Suprapubic skin (tissue), 4 donors: ENCODE data around the gene POLR2J.
"Not testable (repeated sequence)": the region's sequence is repeated elsewhere in the genome, so short reads cannot be mapped to it uniquely, and the experiment has no call there.

Experiments used
- EP300 ChIP-seq: sonication (generic); formaldehyde crosslinking; IDR thresholded peaks from one replicate; pipeline ENCODE4 v1.6.1; 2017; ENCODE audit warnings: antibody characterized with exemption
- POLR2A ChIP-seq, 2 donors: fragments of 450-650 bp; IDR thresholded peaks; one replicate each; pipeline ENCODE4 v1.6.1; 2017; ENCODE audit warnings: antibody characterized with exemption in 2 of 2, mild to moderate bottlenecking in 2 of 2, moderate library complexity in 2 of 2
- POLR2AphosphoS5 ChIP-seq, 3 donors: sonication (generic); formaldehyde crosslinking; IDR thresholded peaks; one replicate each; pipeline ENCODE4 v1.6.1; 2017; ENCODE audit warnings: antibody characterized with exemption in 3 of 3
- TF ChIP-seq, protein P1 (sequence below), 2 donors: fragments of 200-600 bp in 1 of 2; fragments of 450-650 bp in 1 of 2; sonication (generic) in 1 of 2; IDR thresholded peaks; one replicate each; pipeline ENCODE4 v1.5.1; 2016 to 2019; ENCODE audit warnings: antibody characterized with exemption in 2 of 2, mild to moderate bottlenecking in 1 of 2, moderate library complexity in 1 of 2

DNA sequence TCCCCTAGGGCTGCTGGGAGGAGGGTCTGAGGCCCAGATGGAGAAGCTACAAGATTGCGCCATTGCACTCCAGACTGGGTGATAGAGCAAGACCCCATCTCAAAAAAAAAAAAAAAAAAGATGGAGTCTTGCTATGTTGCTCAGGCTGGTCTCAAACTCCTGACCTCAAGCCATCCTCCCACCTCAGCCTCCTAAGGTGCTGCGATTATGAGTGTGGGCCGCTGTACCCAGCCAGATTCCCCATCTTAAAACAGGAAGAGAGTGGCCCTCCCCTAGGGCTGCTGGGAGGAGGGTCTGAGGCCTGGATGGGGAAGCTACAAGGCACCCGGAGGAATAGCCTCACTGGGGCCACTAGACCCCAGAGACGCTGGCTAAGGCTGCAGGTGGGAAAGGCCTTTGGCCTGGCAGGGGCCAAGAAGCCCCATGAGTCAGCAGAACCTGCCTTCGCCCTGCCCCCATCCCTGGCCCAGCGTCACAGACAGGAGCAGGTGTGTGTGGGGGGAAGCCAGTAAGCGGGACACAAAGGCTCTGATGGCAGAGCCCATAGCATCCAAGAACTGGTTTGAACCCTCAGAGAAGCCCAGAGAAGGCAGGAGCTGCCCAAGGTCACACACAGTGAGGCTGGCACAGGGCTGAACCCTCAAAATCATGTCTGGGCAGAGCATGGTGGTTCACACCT, 28.8 kb upstream of the POLR2J start:
- TF ChIP-seq, protein P1, sequence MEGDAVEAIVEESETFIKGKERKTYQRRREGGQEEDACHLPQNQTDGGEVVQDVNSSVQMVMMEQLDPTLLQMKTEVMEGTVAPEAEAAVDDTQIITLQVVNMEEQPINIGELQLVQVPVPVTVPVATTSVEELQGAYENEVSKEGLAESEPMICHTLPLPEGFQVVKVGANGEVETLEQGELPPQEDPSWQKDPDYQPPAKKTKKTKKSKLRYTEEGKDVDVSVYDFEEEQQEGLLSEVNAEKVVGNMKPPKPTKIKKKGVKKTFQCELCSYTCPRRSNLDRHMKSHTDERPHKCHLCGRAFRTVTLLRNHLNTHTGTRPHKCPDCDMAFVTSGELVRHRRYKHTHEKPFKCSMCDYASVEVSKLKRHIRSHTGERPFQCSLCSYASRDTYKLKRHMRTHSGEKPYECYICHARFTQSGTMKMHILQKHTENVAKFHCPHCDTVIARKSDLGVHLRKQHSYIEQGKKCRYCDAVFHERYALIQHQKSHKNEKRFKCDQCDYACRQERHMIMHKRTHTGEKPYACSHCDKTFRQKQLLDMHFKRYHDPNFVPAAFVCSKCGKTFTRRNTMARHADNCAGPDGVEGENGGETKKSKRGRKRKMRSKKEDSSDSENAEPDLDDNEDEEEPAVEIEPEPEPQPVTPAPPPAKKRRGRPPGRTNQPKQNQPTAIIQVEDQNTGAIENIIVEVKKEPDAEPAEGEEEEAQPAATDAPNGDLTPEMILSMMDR (IDR thresholded peaks at IDR 0.05), result not testable (repeated sequence)
- not testable (repeated sequence) for TF ChIP-seq POLR2A (IDR thresholded peaks at IDR 0.05); POLR2AphosphoS5 (IDR thresholded peaks at IDR 0.05); EP300
